GM19240 (cell line): ENCODE measurements around the gene BTRC.

ENCODE experiments used
- DNase-seq: peaks from one replicate; pipeline ENCODE4 v3.0.0; 2011; ENCODE audit warnings: low spot score; ENCODE audit not compliant: insufficient read length

Gene BTRC

GRCh38 chr10:101476383-101476782, 122.4 kb downstream of the BTRC start:
- DNase-seq = no peak

- DNase-seq = no peak
Measured at GRCh38 chr10:101478956-101479355, 125.0 kb downstream of the BTRC start.

- DNase-seq = no peak
Measured at GRCh38 chr10:101481256-101481655, 127.3 kb downstream of the BTRC start.

- no peak for DNase-seq
Measured at GRCh38 chr10:101482568-101482967, 128.6 kb downstream of the BTRC start.

DNA sequence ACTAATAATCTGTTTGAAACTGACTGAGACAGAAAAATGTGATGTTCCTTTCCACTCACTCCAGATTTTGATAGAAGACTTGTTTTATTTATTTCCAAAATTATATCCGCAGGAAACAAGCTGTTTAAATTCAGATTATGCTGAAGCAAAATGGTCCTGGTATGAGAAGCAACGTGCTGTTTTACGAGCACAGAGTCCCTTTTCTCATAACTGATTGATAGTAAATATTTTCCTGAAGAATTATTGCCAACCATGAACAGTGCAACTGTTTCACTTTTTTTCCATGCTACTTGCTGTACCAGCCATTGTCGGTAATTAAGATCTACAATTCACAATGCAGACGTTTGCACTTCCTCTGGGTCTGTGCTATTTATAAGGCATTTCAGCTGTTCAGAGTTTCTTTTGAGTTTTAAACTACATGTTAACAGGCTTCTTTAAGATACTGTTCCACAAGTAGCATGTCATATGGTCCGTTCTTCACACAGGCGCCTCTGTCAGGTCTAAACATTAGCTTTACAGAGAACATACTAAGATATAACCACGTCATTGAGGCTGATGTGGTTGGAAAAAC, 130.3 kb downstream of the BTRC start:
- DNase-seq = no peak

DNA sequence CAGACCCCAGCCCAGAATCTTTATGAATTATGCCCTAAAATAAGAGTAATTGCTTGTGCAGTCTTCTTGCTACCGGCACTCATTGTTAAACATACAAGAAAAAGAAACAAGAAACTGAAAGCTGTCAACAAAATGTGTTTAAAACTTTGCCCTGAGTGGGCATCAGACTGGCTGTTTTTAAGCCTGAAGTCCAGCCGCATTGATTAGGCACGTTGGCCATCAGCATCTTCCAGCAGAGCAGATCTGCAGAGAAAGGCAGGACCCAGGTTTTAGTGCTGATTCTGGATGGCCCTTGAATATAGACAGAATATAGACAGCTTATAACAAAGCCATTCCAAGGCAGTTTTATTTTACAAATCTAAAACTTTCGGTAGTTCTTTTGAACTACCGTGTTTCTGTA, 131.2 kb downstream of the BTRC start:
- DNase-seq = no peak

- DNase-seq = no peak
Measured at GRCh38 chr10:101485681-101486554, 132.0 kb downstream of the BTRC start.

DNA sequence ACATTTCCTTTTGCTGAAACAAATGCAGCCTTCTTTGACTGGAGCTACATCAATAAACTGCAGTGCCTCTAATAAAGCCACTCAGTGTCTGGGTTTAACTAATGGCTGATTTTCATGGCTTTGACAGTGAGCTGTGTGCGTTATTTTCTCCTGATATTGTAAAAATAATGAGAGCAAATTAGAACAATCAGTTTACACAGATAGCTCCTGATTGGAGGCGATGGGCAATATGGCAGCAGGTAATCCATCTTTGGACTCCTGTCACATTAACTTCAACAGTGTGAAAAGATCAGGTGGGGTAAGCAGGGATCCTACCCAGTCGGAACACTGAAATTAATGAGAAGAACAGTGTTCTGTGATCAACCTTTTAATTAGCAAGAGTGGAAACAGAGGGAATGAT, 133.4 kb downstream of the BTRC start:
- DNase-seq = no peak

DNA sequence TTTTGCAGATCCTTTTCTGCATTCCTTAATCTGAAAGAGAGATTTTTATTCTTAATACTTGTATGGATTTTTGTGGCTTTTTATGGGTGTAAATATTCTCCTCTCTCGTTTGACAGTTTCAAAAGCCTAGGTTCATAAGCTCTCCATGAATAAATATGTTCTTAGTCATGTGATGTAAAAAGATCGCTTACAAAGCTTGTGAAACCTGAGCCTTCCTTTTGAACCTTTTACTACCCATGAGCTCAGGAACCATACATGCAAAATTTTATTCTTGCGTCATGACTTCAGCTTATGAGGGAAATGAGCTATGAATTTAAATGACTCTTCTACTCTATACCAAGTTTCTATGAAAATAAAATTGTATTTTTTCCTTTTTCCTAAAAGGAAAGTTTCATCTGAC, 135.4 kb downstream of the BTRC start:
- DNase-seq = no peak

DNA sequence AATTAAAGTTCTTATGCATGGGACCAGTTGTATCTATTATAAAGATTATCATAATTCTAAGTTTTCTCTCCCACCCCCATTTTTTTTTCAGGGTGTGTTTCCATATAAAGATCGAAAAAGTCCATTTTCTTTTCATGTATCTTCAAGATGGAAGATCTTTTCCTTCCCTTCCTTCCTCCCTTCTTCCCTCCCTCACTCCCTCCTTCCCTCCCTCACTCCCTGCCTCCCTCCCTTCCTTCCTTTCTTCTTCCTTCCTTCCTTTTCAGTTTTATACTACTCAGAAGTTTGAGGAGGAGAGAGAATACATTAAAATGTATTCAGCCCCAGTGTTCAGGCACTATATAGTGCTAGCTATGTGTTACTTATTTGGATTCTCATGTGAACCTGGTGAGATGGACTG, 136.1 kb downstream of the BTRC start:
- no peak for DNase-seq

DNA sequence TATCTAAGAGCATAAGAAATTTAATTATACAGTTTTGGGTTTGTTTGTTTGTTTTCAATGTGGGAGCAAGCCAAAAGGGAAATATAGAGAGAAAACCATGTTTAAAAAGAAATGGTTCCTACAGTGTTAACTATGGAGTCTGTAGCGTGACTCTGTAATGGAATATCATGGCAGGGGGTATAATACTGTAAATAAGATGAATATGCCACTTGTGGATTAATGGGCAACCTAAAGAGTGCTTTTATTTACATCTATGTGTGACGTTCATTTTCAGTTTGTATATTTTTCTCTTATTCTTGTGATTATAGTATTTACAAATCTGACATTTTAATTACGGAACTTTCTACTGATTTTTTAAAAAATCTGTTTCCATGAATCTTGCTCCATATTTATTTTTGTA, 138.2 kb downstream of the BTRC start:
- DNase-seq = no peak

DNA sequence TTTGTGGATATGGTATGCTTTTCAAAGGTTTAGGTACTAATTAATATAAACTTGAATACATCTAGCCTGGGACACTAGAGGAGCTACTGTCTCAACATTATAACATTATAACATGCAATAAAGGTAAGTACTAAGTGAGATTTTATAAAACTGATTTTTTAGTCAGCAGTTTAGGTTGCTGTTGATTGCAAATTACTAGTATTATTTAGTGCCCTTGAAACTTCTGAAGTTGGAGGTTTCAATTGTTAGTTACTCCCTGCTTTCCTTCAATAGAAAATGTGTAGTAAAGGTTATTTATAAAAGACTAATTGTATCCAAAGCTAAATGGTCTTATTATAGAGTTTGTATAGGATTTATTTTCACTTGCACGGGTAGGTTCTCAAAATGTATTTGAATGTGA, 138.8 kb downstream of the BTRC start:
- no peak for DNase-seq

DNA sequence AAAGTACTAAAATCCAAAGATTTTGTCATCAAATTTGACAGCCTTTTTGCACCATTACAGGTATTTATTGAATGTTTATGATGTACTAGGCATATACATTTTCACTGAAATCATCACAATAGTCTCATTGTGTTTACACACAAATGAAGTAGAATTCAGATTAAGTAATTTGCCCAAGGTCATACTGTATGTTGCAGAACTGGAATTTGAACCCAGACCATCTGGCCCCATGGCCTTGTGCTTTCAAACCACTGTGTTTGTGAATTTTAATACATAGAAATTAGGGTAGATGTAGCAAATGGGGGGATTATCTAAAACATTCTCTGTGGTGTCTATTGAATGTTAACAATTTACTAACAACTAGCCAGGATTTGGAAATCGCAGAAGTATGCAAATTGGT, 139.3 kb downstream of the BTRC start:
- DNase-seq = no peak

DNA sequence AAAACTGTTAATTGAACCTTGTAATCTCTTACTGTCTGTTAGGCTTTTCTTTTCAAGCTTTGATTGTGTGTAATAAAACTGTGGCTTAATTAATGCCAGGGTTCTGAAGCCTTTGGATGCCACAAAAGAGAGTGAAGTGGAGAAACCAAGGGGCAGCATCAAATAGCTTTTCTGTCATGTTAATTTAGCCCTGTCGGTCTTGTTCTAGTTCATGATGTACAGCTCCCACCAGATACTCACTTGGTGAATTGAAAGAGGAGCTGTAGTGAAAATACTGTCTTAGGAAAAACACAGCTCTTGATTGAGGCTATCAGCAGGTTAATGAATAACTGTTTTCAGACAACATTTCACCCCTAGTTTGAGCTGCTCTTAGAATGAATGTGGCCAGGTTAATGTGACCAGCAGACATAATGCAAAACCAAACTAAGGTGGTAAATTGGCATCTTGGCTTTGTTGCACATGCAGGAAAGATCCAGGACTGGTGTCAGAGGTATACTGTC, 139.9 kb downstream of the BTRC start:
- no peak for DNase-seq

- DNase-seq = no peak
Measured at GRCh38 chr10:101494650-101495049, 140.7 kb downstream of the BTRC start.

DNA sequence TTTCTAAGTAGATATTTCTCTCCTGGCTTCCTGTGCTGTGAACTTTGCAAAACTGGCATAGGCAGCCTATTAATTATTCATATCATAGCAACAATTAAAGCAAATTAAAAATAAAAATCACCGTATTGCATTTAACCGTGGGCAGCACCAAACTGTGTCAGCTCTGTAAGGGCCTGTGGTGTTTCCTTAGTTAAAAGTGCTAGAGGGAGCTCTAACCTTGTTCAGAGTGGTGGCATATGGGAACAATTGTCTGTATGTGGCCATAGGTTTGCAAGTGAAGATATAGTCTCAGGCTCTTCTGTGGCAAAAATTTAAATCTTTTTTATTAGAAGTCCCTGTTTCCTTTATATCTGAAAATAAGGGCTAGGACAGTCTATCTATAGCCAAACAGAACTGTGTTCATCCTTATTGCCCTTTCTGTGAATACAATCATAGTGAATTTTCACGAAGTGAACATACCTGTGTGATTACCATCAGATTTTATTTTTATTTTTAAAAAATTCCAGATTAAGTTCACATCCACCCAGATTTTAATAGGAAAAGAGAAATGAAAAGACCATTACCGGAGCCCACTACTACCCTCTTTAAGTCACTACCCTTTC, 141.5 kb downstream of the BTRC start:
- no peak for DNase-seq

DNA sequence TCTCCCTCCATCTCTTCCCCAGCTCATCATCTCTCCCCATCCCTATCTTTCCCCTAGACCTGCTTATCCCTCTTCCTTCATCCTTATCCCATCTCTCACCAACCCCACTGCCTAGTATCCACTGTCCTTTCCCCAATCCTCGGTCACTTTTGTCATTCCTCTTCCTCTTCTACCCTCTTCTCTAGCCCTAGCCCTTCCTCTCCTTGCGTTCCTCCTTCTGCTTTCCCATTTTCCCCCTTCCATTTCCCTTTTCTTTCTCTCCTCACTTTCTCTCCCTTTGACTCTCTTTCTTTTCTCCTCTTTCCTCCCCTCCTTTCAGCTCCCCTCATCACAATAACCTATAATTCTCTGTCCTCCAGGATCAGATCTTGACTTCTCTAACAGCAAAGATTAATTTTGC, 150.5 kb downstream of the BTRC start:
- DNase-seq = no peak

DNA sequence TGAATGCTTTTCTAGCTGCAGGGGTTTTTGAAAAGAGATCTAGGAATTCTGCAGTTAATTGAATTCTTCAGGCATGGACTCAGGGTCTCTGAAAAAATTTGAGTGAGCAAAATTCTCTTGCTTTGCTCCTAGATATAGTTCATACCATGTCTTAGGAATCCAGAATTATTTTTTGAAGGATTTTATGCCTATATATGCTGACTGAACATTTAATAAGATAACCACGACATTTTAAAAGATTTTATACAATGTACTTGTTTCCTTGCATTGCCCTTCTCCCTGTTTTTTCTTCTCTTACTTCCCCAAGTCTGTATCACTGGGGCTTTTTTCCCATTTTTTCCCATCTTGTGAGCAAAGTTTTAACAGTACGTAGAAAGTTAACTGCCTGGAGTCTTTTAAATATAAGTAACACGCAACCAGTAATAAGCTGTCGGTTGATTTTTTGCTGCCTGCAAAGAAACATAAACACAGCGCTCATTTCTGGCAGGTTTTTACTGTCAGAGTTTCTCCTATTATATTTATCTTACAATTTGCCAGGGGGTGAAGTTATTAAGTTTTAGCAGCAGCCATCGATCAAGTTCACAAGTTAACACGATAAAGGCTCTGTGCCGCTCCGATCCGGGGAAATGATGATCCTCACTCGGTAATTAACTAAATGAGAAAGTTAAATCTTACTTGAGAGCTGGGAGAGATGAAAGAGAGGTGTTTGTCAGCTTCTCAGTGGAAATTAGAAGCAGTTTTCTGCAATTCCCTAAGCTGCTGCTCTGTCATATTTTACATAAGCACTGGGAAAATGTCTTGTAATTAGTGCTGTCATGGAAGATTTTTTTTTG, 153.1 kb downstream of the BTRC start:
- DNase-seq = no peak

- no peak for DNase-seq
Measured at GRCh38 chr10:101507828-101508227, 153.9 kb downstream of the BTRC start.

GRCh38 chr10:101511938-101512337, 158.0 kb downstream of the BTRC start:
- DNase-seq = no peak

DNA sequence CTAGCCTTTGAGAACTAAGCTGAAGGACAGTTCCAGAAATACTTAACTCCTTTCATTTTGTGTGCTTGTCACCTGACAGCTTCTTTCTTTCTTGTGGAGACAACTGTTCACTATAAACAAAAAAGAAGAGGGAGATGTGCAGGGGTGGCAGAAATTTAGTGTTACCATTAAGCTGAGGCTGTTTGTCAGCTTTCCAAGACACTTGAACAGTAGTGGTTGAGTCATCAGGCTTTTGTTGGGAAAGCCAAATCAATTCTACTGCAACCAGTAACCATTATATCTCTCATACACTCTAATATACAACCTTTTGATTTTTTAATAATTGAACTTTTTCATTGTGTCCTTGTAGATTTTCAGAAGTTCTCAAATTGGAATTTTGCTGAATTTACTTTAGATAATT, 158.8 kb downstream of the BTRC start:
- DNase-seq = no peak

GRCh38 chr10:101513733-101514132, 159.8 kb downstream of the BTRC start:
- DNase-seq = no peak
